ENCODE results near the gene RFFL.

DNA sequence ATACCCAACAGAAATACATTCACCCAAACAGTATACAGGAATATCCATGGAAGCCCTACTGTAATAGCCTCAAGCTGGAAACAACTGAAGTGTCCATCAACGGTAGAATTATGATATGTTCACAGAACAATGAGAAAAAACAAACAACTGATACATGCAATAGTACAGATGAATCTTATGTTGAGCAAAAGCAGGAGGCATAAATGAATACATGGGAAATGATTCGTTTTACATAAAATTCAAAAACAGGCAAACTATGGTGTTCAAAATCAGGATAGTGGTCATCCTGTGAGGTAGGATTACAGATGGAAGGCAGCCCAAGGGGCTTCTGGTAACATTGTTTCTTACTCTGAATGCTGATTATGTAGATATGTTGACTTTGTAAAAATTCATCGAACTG lies 25.1 kb downstream of the RFFL start:
- TF ChIP-seq, protein P1, sequence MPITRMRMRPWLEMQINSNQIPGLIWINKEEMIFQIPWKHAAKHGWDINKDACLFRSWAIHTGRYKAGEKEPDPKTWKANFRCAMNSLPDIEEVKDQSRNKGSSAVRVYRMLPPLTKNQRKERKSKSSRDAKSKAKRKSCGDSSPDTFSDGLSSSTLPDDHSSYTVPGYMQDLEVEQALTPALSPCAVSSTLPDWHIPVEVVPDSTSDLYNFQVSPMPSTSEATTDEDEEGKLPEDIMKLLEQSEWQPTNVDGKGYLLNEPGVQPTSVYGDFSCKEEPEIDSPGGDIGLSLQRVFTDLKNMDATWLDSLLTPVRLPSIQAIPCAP (CRISPR knock-in tag; IDR thresholded peaks at IDR 0.05; ENCODE audit: borderline replicate concordance), result no peak
- TF ChIP-seq NCOA2 (IDR thresholded peaks at IDR 0.05; ENCODE audit: partially characterized antibody in 2 of 2) (no peak), KLF13 (tag; IDR thresholded peaks at IDR 0.05; ENCODE audit: borderline replicate concordance, low read depth) (no peak)

Data from K562 (cell line).